NB4 (cell line): ENCODE results near the gene SFRP5.

Source experiments
- DNase-seq: peaks from one replicate; pipeline ENCODE4 v3.0.0; 2010; ENCODE audit warnings: low read depth
- H3K4me3 ChIP-seq: one replicate; pipeline ENCODE4 v1.5.1; 2011; ENCODE audit warnings: mild to moderate bottlenecking, low read depth, low read length, moderate library complexity
- CTCF ChIP-seq: IDR thresholded peaks from one replicate; pipeline ENCODE4 v1.5.1; 2012; ENCODE audit warnings: low read depth, low read length
- MAX ChIP-seq: IDR thresholded peaks from 2 replicates; pipeline ENCODE4 v1.6.1; 2011; ENCODE audit warnings: low read depth, low read length
- MYC ChIP-seq: IDR thresholded peaks from 2 replicates; pipeline ENCODE4 v1.6.1; 2011; ENCODE audit warnings: low read depth, low read length
- POLR2A ChIP-seq: IDR thresholded peaks from 2 replicates; pipeline ENCODE4 v1.6.1; 2011; ENCODE audit warnings: mild to moderate bottlenecking; ENCODE audit not compliant: insufficient read length; ENCODE audit errors: extremely low read depth

SFRP5 gene

GRCh38 chr10:97773096-97773495, 1.3 kb upstream of the SFRP5 start:
- no peak for TF ChIP-seq MYC
- no peak for TF ChIP-seq POLR2A
- TF ChIP-seq MAX, result no peak
- TF ChIP-seq CTCF, result no peak
- H3K4me3 ChIP-seq, result no peak overlapping the region
- DNase-seq, result no peak

- TF ChIP-seq CTCF (no peak), MYC (no peak), POLR2A (no peak), MAX (no peak)
Observed at GRCh38 chr10:97771055-97771891, 526 bp downstream of the SFRP5 start.

GRCh38 chr10:97770255-97770654, 1.5 kb downstream of the SFRP5 start:
- H3K4me3 ChIP-seq, result no peak overlapping the region
- TF ChIP-seq POLR2A, result no peak
- TF ChIP-seq MYC, result no peak
- no peak for TF ChIP-seq MAX
- TF ChIP-seq CTCF, result no peak
- no peak for DNase-seq

More at GRCh38 chr10:97771055-97771891, 526 bp downstream of the SFRP5 start:
- peak; percentile 22 for DNase-seq
- no peak overlapping the region for H3K4me3 ChIP-seq

GRCh38 chr10:97768322-97769315, 3.2 kb downstream of the SFRP5 start:
- no peak for DNase-seq

More at GRCh38 chr10:97768322-97769315, 3.2 kb downstream of the SFRP5 start:
- H3K4me3 ChIP-seq, result no peak overlapping the region
- TF ChIP-seq CTCF (no peak), POLR2A (no peak), MYC (no peak), MAX (no peak)
